SK-N-DZ (cell line): ENCODE measurements around the gene OR4X2. TPM values are rescaled to one million over a fixed set of nuclear protein-coding genes. Genes with fewer than 3 reads are reported as not detected.
"Not testable (repeated sequence)": the region's sequence is repeated elsewhere in the genome, so short reads cannot be mapped to it uniquely, and the experiment has no call there.

Source experiments
- DNase-seq: peaks from one replicate; pipeline ENCODE4 v3.0.0-alpha.2; 2015; ENCODE audit warnings: low spot score
- polyA plus RNA-seq, 2 experiments: library from polyadenylated mRNA; depleted of rRNA; stranded (reverse); fragments of >200 nt; gene quantifications; 2 replicates each; pipeline ENCODE4 v1.2.3, GENCODE V29; 2014

Gene OR4X2
- polyA plus RNA-seq (2014; cell fraction: cytosol; rRNA removed): not detected in 2 replicates
- polyA plus RNA-seq (2014; cell fraction: nucleus; rRNA removed): not detected in 2 replicates

GRCh38 chr11:48244804-48245203 is at the start of gene OR4X2:
Gene OR4X2 (plus strand): TSS chr11:48245104. CDS start chr11:48245104, 0 bp downstream.
- no peak for DNase-seq

DNA sequence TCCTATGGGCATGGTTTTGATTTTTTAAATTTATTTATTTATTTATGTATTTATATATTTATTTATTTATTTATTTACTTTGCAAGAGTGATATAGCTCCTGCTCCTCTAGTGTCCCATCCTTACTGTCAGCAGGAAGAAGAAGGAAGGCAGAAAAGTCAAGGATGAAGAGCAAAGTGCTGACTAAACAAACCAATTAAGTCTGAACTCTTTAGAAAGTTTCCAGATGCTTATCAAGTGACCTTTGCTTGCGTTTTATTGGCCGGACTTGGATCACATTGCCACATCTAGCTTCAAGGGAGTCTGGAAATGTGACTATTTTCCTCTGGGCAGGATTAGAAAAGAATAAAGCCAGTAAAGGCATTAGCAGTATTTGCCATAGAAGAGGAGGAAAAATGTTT is 37.0 kb upstream of the OR4X2 start:
- no peak for DNase-seq

DNA sequence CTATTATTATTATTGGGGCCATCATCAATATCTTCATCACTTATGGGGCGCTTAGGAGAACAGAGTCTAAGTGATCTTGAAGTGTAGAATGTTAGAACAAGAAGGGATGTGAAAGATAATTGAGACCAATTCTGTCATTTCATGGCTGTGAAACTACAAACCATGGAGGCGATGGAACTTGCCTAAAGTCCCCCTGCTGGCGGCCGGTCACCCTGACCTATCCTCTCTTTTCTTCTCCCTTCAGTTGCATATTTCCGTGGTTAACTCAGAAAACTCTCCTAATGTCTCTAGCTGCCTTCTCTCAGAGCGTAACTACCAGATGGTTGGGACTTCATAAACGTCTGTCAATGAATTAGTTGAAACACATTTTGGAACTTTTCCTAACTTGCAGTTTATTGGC is 34.9 kb upstream of the OR4X2 start:
- DNase-seq: no peak

GRCh38 chr11:48216510-48216909 is 28.4 kb upstream of the OR4X2 start, which contains the start of gene OR4B1:
Gene OR4B1 (plus strand): TSS chr11:48216810. CDS start chr11:48216810, 0 bp downstream.
- no peak for DNase-seq

- no peak for DNase-seq
These were observed 16.1 kb upstream of the OR4X2 start for GRCh38 chr11:48228761-48229160.

DNA sequence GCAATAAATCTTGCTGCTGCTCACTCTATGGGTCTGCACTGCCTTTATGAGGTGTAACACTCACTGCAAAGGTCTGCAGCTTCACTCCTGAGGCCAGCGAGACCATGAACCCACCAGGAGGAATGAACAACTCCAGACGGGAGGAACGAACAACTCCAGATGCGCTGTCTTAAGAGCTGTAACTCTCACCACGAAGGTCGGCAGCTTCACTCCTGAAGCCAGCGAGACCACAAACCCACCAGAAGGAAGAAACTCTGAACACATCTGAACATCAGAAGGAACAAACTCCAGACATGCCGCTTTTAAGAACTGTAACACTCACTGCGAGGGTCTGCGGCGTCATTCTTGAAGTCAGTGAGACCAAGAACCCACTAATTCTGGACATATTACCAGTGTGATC is 14.8 kb upstream of the OR4X2 start:
- not testable (repeated sequence) for DNase-seq

- DNase-seq: no peak
These were observed 7.2 kb upstream of the OR4X2 start for GRCh38 chr11:48237727-48238126.

DNA sequence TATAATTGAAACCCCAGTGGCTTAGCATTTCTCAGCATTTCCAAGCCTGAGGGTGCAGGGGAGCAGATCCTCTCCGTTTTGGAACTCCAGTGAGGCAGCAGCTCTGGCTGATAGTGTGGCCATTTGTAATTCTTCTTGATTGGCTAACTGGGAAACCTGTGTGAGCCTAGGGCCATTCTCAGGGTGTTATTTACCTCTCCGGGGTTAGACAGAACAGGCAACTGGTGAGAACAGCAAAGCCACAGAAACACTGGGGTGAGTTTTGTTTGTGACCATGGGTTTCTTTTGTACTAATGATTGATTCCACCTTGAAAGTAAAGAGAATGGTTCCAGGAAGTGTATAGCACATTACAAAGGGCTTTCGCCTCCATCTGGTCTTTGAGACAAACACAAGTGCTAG is 2.4 kb upstream of the OR4X2 start:
- DNase-seq: no peak

DNA sequence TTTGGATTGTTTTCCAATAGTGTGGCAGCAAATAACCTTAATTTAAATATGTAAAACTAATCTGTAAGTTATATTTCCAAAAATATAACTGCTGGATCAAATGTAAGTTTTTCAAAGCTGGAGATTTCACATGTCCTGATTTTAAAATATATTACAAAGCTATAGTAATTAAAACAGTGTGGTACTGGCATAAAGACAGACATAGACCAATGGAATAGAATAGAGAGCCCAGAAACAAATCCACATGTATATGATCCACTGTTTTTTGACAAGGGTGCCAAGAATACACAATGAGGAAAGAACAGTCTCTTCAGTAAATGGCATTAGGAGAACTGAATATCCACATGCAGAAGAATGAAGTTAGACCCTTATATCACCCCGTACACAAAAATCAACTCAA is 4.0 kb downstream of the OR4X2 start:
- DNase-seq: no peak

- DNase-seq: no peak
These were observed 16.7 kb downstream of the OR4X2 start for GRCh38 chr11:48261600-48261999.

- no peak for DNase-seq
These were observed 18.6 kb downstream of the OR4X2 start, which contains the start of gene OR4X1 for GRCh38 chr11:48263423-48263911. Gene OR4X1 (plus strand): TSS chr11:48263861. CDS start chr11:48263861, 0 bp downstream.

DNA sequence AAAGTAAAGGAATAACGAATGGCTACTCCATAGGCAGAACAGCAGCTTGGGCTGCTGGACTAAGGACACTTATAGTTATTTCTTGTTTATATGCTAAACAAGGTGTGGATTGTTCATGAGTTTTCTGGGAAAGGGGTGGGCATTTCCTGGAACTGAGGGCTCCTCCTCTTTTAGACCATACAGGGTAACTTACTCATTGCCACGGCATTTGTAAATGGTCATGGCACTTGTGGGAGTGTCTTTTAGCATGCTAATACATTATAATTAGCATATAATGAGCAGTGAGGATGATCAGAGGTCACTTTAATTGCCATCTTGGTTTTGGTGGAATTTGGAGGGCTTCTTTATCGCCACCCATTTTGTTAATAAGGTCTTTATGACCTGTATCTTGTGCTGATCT is 25.7 kb downstream of the OR4X2 start:
- DNase-seq: no peak

DNA sequence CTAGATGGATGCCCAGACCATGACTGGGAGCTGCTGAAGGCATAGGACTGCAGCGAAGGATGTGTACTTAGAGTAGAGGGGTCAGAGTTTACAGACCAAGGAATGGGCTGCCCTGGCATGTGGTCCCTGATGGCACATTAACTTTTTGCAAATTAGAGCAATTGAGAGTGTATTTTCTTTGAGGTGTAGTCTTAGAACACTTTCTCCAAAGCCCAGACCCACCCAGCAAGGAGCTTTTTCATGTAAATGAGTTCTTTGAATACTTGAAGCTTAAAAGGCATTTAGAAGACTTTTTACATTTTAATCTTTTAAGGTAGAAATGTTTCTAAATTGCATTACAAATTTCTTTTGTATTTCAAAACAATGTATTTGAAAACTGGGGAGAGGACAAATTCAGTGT is 27.7 kb downstream of the OR4X2 start:
- DNase-seq: no peak
